Suprapubic skin (tissue), 4 donors: ENCODE measurements around the gene EXPH5. TPM values are rescaled to one million over a fixed set of nuclear protein-coding genes. Genes with fewer than 3 reads are reported as not detected.

Source experiments
- DNase-seq, 2 donors: peaks; one replicate each; pipeline ENCODE4 v3.0.0-alpha.2; 2019; ENCODE audit warnings: low spot score in 2 of 2
- H3K27ac ChIP-seq: fragments of 200-600 bp; sonication (generic); one replicate; pipeline ENCODE4 v1.5.1; 2019
- H3K27me3 ChIP-seq: fragments of 200-600 bp; sonication (generic); one replicate; pipeline ENCODE4 v1.5.1; 2019
- H3K36me3 ChIP-seq: fragments of 200-600 bp; sonication (generic); one replicate; pipeline ENCODE4 v1.5.1; 2019
- H3K4me1 ChIP-seq: fragments of 200-600 bp; sonication (generic); one replicate; pipeline ENCODE4 v1.5.1; 2019
- H3K4me3 ChIP-seq: fragments of 200-600 bp; sonication (generic); one replicate; pipeline ENCODE4 v1.5.1; 2019; ENCODE audit warnings: mild to moderate bottlenecking
- H3K9me3 ChIP-seq: fragments of 200-600 bp; sonication (generic); one replicate; pipeline ENCODE4 v1.5.1; 2019
- CTCF ChIP-seq, 2 donors: fragments of 200-600 bp in 1 of 2; fragments of 450-650 bp in 1 of 2; sonication (generic) in 1 of 2; IDR thresholded peaks; one replicate each; pipeline ENCODE4 v1.5.1; 2016 to 2019; ENCODE audit warnings: antibody characterized with exemption in 2 of 2, mild to moderate bottlenecking in 1 of 2, moderate library complexity in 1 of 2
- EP300 ChIP-seq: sonication (generic); formaldehyde crosslinking; IDR thresholded peaks from one replicate; pipeline ENCODE4 v1.6.1; 2017; ENCODE audit warnings: antibody characterized with exemption
- POLR2A ChIP-seq, 2 donors: fragments of 450-650 bp; IDR thresholded peaks; one replicate each; pipeline ENCODE4 v1.6.1; 2017; ENCODE audit warnings: antibody characterized with exemption in 2 of 2, mild to moderate bottlenecking in 2 of 2, moderate library complexity in 2 of 2
- POLR2AphosphoS5 ChIP-seq, 3 donors: sonication (generic); formaldehyde crosslinking; IDR thresholded peaks; one replicate each; pipeline ENCODE4 v1.6.1; 2017; ENCODE audit warnings: antibody characterized with exemption in 3 of 3
- WGBS: methylation state at CpG from one replicate; pipeline ENCODE4 v1.1.5; 2018; 5-methylcytosine and 5-hydroxymethylcytosine counted together
- total RNA-seq, 4 donors: library from RNA; depleted of rRNA; stranded (reverse); fragments of >200 nt; gene quantifications; one replicate each; pipeline ENCODE4 v1.1.0, GENCODE V29; 2016

EXPH5 gene
- total RNA-seq, 4 donors from 2014 or later: 120 to 232 (median 149) TPM

- Histone ChIP-seq H3K4me1 (peaks cover 45% of the 10 kb centered on the region), H3K9me3 (no peaks in the 10 kb centered on the region), H3K27ac (peak overlapping the region; percentile 85), H3K4me3 (no peak overlapping the region), H3K27me3 (no peaks in the 10 kb centered on the region), H3K36me3 (no peaks in the 10 kb centered on the region)
- no peak for DNase-seq
- WGBS: 49% methylated on average over 3 of the region's 3 CpGs
- no peak for TF ChIP-seq POLR2A (IDR thresholded peaks at IDR 0.05)
- no peak for TF ChIP-seq POLR2AphosphoS5 (IDR thresholded peaks at IDR 0.05)
- TF ChIP-seq CTCF (IDR thresholded peaks at IDR 0.05): no peak
- TF ChIP-seq EP300: no peak
These were observed 44.2 kb downstream of the EXPH5 start for GRCh38 chr11:108549319-108549885.

- no peak for TF ChIP-seq EP300
- no peak for TF ChIP-seq CTCF (IDR thresholded peaks at IDR 0.05)
- no peak for TF ChIP-seq POLR2AphosphoS5 (IDR thresholded peaks at IDR 0.05)
- no peak for TF ChIP-seq POLR2A (IDR thresholded peaks at IDR 0.05)
- no peak for DNase-seq
- WGBS: 82% methylated on average over 5 of the region's 5 CpGs
- Histone ChIP-seq H3K36me3 (no peaks in the 10 kb centered on the region), H3K9me3 (no peaks in the 10 kb centered on the region), H3K4me3 (no peak overlapping the region), H3K27ac (no peak overlapping the region), H3K4me1 (peaks cover 40% of the 10 kb centered on the region), H3K27me3 (no peaks in the 10 kb centered on the region)
These were observed 47.6 kb downstream of the EXPH5 start for GRCh38 chr11:108545909-108546501.

GRCh38 chr11:108543316-108543964, 50.1 kb downstream of the EXPH5 start:
- DNase-seq: no peak
- 33% methylated on average over 5 of the region's 5 CpGs for WGBS
- no peaks in the 10 kb centered on the region for H3K9me3 ChIP-seq
- no peaks in the 10 kb centered on the region for H3K27me3 ChIP-seq
- peak overlapping the region; percentile 76 for H3K27ac ChIP-seq
- no peaks in the 10 kb centered on the region for H3K36me3 ChIP-seq
- TF ChIP-seq POLR2A (IDR thresholded peaks at IDR 0.05) (no peak), POLR2AphosphoS5 (IDR thresholded peaks at IDR 0.05) (no peak), CTCF (IDR thresholded peaks at IDR 0.05) (no peak), EP300 (no peak)
- H3K4me3 ChIP-seq: no peak overlapping the region
- H3K4me1 ChIP-seq: peaks cover 17% of the 10 kb centered on the region

- no peaks in the 10 kb centered on the region for H3K27me3 ChIP-seq
- no peaks in the 10 kb centered on the region for H3K36me3 ChIP-seq
- TF ChIP-seq POLR2AphosphoS5 (IDR thresholded peaks at IDR 0.05): no peak
- no peak for TF ChIP-seq POLR2A (IDR thresholded peaks at IDR 0.05)
- TF ChIP-seq EP300: no peak
- no peak for TF ChIP-seq CTCF (IDR thresholded peaks at IDR 0.05)
- H3K4me1 ChIP-seq: peaks cover 19% of the 10 kb centered on the region
- H3K27ac ChIP-seq: no peak overlapping the region
- no peak for DNase-seq
- no peaks in the 10 kb centered on the region for H3K9me3 ChIP-seq
- no peak overlapping the region for H3K4me3 ChIP-seq
These were observed 52.0 kb downstream of the EXPH5 start for GRCh38 chr11:108541531-108541930.

GRCh38 chr11:108538502-108538901, 55.1 kb downstream of the EXPH5 start:
- H3K27me3 ChIP-seq: no peaks in the 10 kb centered on the region
- TF ChIP-seq POLR2AphosphoS5 (IDR thresholded peaks at IDR 0.05) (no peak), POLR2A (IDR thresholded peaks at IDR 0.05) (no peak), CTCF (IDR thresholded peaks at IDR 0.05) (no peak), EP300 (no peak)
- DNase-seq: no peak
- WGBS: 38% methylated on average over 4 of the region's 4 CpGs
- H3K9me3 ChIP-seq: no peaks in the 10 kb centered on the region
- H3K4me3 ChIP-seq: no peak overlapping the region
- H3K4me1 ChIP-seq: peaks cover 11% of the 10 kb centered on the region
- H3K36me3 ChIP-seq: no peaks in the 10 kb centered on the region
- H3K27ac ChIP-seq: peak overlapping the region; percentile 59
